Ovary (tissue), 9 donors: ENCODE results near the gene FBXO46. TPM values are rescaled to one million over a fixed set of nuclear protein-coding genes. Genes with fewer than 3 reads are reported as not detected.
A peak's percentile ranks its signal among the peaks of the same experiment; 100 is the strongest.

ENCODE experiments used
- DNase-seq, 5 donors: peaks; one replicate each; pipeline ENCODE4 v3.0.0-alpha.2; 2019 to 2020
- H3K27ac ChIP-seq, 2 donors: fragments of 200-600 bp; one replicate each; pipeline versions ENCODE4 v1.5.1 to v1.8.0; 2019 to 2022
- H3K27me3 ChIP-seq: fragments of 200-600 bp; one replicate; pipeline ENCODE4 v1.8.0; 2022
- H3K36me3 ChIP-seq: fragments of 200-600 bp; sonication (generic); one replicate; pipeline ENCODE4 v1.5.1; 2019
- H3K4me1 ChIP-seq: one replicate; pipeline ENCODE4 v1.8.1; 2013; ENCODE audit warnings: mild to moderate bottlenecking, moderate library complexity; ENCODE audit not compliant: insufficient read depth
- H3K4me3 ChIP-seq: fragments of 200-600 bp; sonication (generic); one replicate; pipeline ENCODE4 v1.5.1; 2017
- H3K9me3 ChIP-seq, 2 donors: fragments of 200-600 bp in 1 of 2; sonication (generic) in 1 of 2; one replicate each; pipeline versions ENCODE4 v1.5.1 to v1.8.1; 2013 to 2019; ENCODE audit warnings: mild to moderate bottlenecking in 1 of 2, moderate library complexity in 1 of 2
- CTCF ChIP-seq, 3 donors: fragments of 450-650 bp in 2 of 3; fragments of 200-600 bp in 1 of 3; IDR thresholded peaks; one replicate each; pipeline versions ENCODE4 v1.5.1 to v1.8.0; 2016 to 2022; ENCODE audit warnings: antibody characterized with exemption in 3 of 3, mild to moderate bottlenecking in 1 of 3
- EP300 ChIP-seq: sonication (generic); formaldehyde crosslinking; IDR thresholded peaks from one replicate; pipeline ENCODE4 v1.6.1; 2017; ENCODE audit warnings: antibody characterized with exemption
- POLR2A ChIP-seq: fragments of 450-650 bp; IDR thresholded peaks from one replicate; pipeline ENCODE4 v1.6.1; 2017; ENCODE audit warnings: antibody characterized with exemption, mild to moderate bottlenecking, moderate library complexity
- WGBS, 3 donors: extraction: QIAGEN DNeasy Blood & Tissue Kit in 1 of 3; methylation state at CpG; one replicate each; pipeline versions ENCODE4 v1.1.5 to v1.1.7; 2013 to 2017; 5-methylcytosine and 5-hydroxymethylcytosine counted together
- intact Hi-C, 4 donors: fragments of 100-400 bp; cut with DNase I; formaldehyde crosslinking; loops; one replicate each; pipeline versions ENCODE4 v1.11.0 to v1.15.1; 2022 to 2023
- polyA plus RNA-seq, 2 donors: library from polyadenylated mRNA; stranded (reverse); fragments of 200-250 nt in 1 of 2; fragments of 350-450 nt in 1 of 2; fragmentation: Illumina TruSeq in 1 of 2; extraction: RNeasy Lipid Tissue Mini Kit (QIAGEN cat#74804) in 1 of 2; gene quantifications; one replicate each; pipeline ENCODE4 v1.2.3, GENCODE V29; 2013 to 2014
- total RNA-seq, 7 donors: library from RNA; depleted of rRNA in 2 of 7; stranded (reverse); fragments of >200 nt in 2 of 7; fragmentation: NEBNext Ultra II Directional in 3 of 7; extraction: Animal tissue kit (Norgen Biotek cat#: 25700) in 3 of 7; gene quantifications; one replicate each; pipeline versions ENCODE4 v1.1.0 to v1.2.4, GENCODE V29; 2016 to 2023
- donor health status: DM: no; HTN: no; CAD: no; lungs with moderate emphysema.
- donor health status: DM: no; HTN: no; CAD: no.
- donor health status: Bipolar disorder and iron deficiency.
- donor health status: DM: yes; HTN: yes; CAD: no.
- donor health status: DM: no; HTN: no; CAD: no.
- donor health status: DM: yes; HTN: yes; CAD: no.

The FBXO46 gene
- total and polyA plus RNA-seq, 9 donors: 6.7 to 32.5 (median 18.4) TPM

GRCh38 chr19:45717983-45718650 lies 12.6 kb downstream of the FBXO46 start:
- Histone ChIP-seq H3K27ac (peak overlapping the region; percentile 66 to 74), H3K27me3 (no peaks in the 10 kb centered on the region), H3K4me1 (peaks cover 5% of the 10 kb centered on the region), H3K4me3 (peak overlapping the region; percentile 52), H3K36me3 (no peaks in the 10 kb centered on the region), H3K9me3 (no peaks in the 10 kb centered on the region)
- DNase-seq: peak in 2 of 5 donors; percentile 49 to 62
- no peak for TF ChIP-seq POLR2A
- WGBS, 3 donors: 44 to 52% (median 49%) methylated on average over 12 of the region's 12 CpGs
- intact Hi-C loops: loop anchor here in 2 of 4 donors (5.0 to 10.0 kb wide), 2 partner anchors 47 to 49 kb away; partner anchors contain the start of gene SIX5 (in 2 of the 2)

- Histone ChIP-seq H3K27me3 (no peaks in the 10 kb centered on the region), H3K9me3 (no peaks in the 10 kb centered on the region), H3K4me1 (peaks cover 5% of the 10 kb centered on the region), H3K4me3 (peak overlapping the region; percentile 52), H3K36me3 (no peaks in the 10 kb centered on the region), H3K27ac (peak overlapping the region; percentile 66 to 74)
- intact Hi-C loops: loop anchor here in 2 of 4 donors (5.0 to 10.0 kb wide), 2 partner anchors 47 to 50 kb away; partner anchors contain the start of gene SIX5 (in 2 of the 2)
- TF ChIP-seq EP300 (peak; percentile 82), POLR2A (peak; percentile 61), CTCF (IDR thresholded peaks at IDR 0.05) (peak in 2 of 3 donors; percentile 28 to 50)
- DNase-seq: peak; percentile 99
- WGBS, 3 donors: 0 to 2% (median 1%) methylated on average over 51 of the region's 51 CpGs
Measured at GRCh38 chr19:45717131-45717982, 13.3 kb downstream of the FBXO46 start.

GRCh38 chr19:45716359-45717130 lies 14.2 kb downstream of the FBXO46 start:
- no peaks in the 10 kb centered on the region for H3K9me3 ChIP-seq
- H3K36me3 ChIP-seq: no peaks in the 10 kb centered on the region
- TF ChIP-seq CTCF (IDR thresholded peaks at IDR 0.05): no peak
- no peak for TF ChIP-seq POLR2A
- no peak for TF ChIP-seq EP300
- H3K4me3 ChIP-seq: peak overlapping the region; percentile 48
- WGBS, 3 donors: 0 to 1% (median 1%) methylated on average over 24 of the region's 24 CpGs
- intact Hi-C loops: loop anchor here in 2 of 4 donors (5.0 to 10.0 kb wide), 2 partner anchors 48 to 51 kb away; partner anchors contain the start of gene SIX5 (in 2 of the 2)
- DNase-seq: peak in 3 of 5 donors; percentile 21 to 41 (median 40)
- no peaks in the 10 kb centered on the region for H3K27me3 ChIP-seq
- peaks cover 7% of the 10 kb centered on the region for H3K4me1 ChIP-seq
- H3K27ac ChIP-seq: peak overlapping the region; percentile 39 to 74

GRCh38 chr19:45715139-45715538 lies 15.6 kb downstream of the FBXO46 start:
- Histone ChIP-seq H3K4me3 (no peak overlapping the region), H3K9me3 (no peaks in the 10 kb centered on the region), H3K36me3 (no peaks in the 10 kb centered on the region), H3K27me3 (no peaks in the 10 kb centered on the region), H3K4me1 (peaks cover 7% of the 10 kb centered on the region), H3K27ac (no peak overlapping the region)
- WGBS, 3 donors: 91 to 92% (median 92%) methylated on average over 3 of the region's 3 CpGs
- intact Hi-C loops: loop anchor here in 2 of 4 donors (5.0 to 10.0 kb wide), 2 partner anchors 50 to 52 kb away; partner anchors contain the start of gene SIX5 (in 2 of the 2)
- no peak for TF ChIP-seq EP300
- no peak for TF ChIP-seq POLR2A
- no peak for TF ChIP-seq CTCF (IDR thresholded peaks at IDR 0.05)
- no peak for DNase-seq
